Small intestine (tissue), 7 donors: ENCODE data around the gene TTC33. TPM values are rescaled to one million over a fixed set of nuclear protein-coding genes. Genes with fewer than 3 reads are reported as not detected.

Experiments used
- DNase-seq, 2 donors: peaks; one replicate each; pipeline versions ENCODE4 v3.0.0 to v3.0.0-alpha.2; 2013
- FAIRE-seq: peaks from 2 replicates; lab custom pipeline; 2012; peaks lifted over from hg19 to GRCh38; lab: Jason Lieb, UNC
- H3K27ac ChIP-seq, 3 donors: one replicate each; pipeline ENCODE4 v1.5.1; 2013; ENCODE audit warnings: low read length in 2 of 3, mild to moderate bottlenecking in 2 of 3, control low read depth in 1 of 3, inconsistent platforms in 1 of 3, low read depth in 1 of 3, moderate library complexity in 1 of 3
- H3K27me3 ChIP-seq, 3 donors: one replicate each; pipeline ENCODE4 v1.6.1; 2013; ENCODE audit warnings: low read length in 3 of 3, inconsistent platforms in 1 of 3; ENCODE audit not compliant: control insufficient read depth in 3 of 3, insufficient read depth in 3 of 3
- H3K36me3 ChIP-seq, 3 donors: one replicate each; pipeline ENCODE4 v1.6.1; 2013; ENCODE audit warnings: low read length in 3 of 3, inconsistent platforms in 1 of 3, low read depth in 1 of 3, mild to moderate bottlenecking in 1 of 3, moderate library complexity in 1 of 3; ENCODE audit not compliant: control insufficient read depth in 3 of 3, insufficient read depth in 2 of 3
- H3K4me1 ChIP-seq, 3 donors: one replicate each; pipeline ENCODE4 v1.6.1; 2013; ENCODE audit warnings: low read length in 2 of 3, inconsistent platforms in 1 of 3, low read depth in 1 of 3, mild to moderate bottlenecking in 1 of 3, moderate library complexity in 1 of 3; ENCODE audit not compliant: control insufficient read depth in 3 of 3, insufficient read depth in 2 of 3
- H3K4me3 ChIP-seq, 3 donors: one replicate each; pipeline ENCODE4 v1.5.1; 2013; ENCODE audit warnings: low read length in 3 of 3, control low read depth in 1 of 3, inconsistent platforms in 1 of 3, low read depth in 1 of 3, mild to moderate bottlenecking in 1 of 3, moderate library complexity in 1 of 3
- H3K9me3 ChIP-seq, 2 donors: one replicate each; pipeline ENCODE4 v1.6.1; 2013; ENCODE audit warnings: low read depth in 1 of 2, low read length in 1 of 2; ENCODE audit not compliant: control insufficient read depth in 2 of 2, insufficient read depth in 1 of 2
- WGBS, 3 donors: extraction: QIAGEN DNeasy Blood & Tissue Kit; methylation state at CpG; one replicate each; pipeline ENCODE4 v1.1.7; 2013; 5-methylcytosine and 5-hydroxymethylcytosine counted together
- polyA plus RNA-seq, 4 donors: library from polyadenylated mRNA; stranded (reverse) in 3 of 4; unstranded in 1 of 4; fragments of 200-250 nt in 3 of 4; fragments of 120-200 nt in 1 of 4; gene quantifications; one replicate each; pipeline versions ENCODE4 v1.2.1 to v1.2.3, GENCODE V29; 2013
- donor health status: healthy with polysubstance abuse.
- donor health status: control.
- donor health status: control.
- donor health status: Bipolar disorder and iron deficiency.
- donor health status: healthy.

Gene TTC33
- polyA plus RNA-seq, 4 donors: 8.0 to 18.1 (median 8.9) TPM

GRCh38 chr5:40623480-40624420 is 132.0 kb downstream of the TTC33 start:
- peaks cover 0 to 7% (median 0%) of the 10 kb centered on the region in 3 donors for H3K4me1 ChIP-seq
- H3K27ac ChIP-seq: peak overlapping the region in 2 of 3 donors; percentile 55 to 57
- FAIRE-seq (peak; percentile 64), DNase-seq (peak; percentile 20 to 90)
- no peaks in the 10 kb centered on the region for H3K36me3 ChIP-seq
- no peaks in the 10 kb centered on the region for H3K27me3 ChIP-seq
- H3K4me3 ChIP-seq: no peak overlapping the region
- WGBS, 3 donors: 15 to 61% (median 18%) methylated on average over 2 of the region's 2 CpGs
- peaks cover 0 to 12% of the 10 kb centered on the region in 2 donors for H3K9me3 ChIP-seq

- Histone ChIP-seq H3K27me3 (no peaks in the 10 kb centered on the region), H3K36me3 (no peaks in the 10 kb centered on the region), H3K9me3 (peaks cover 0 to 12% of the 10 kb centered on the region in 2 donors), H3K4me3 (no peak overlapping the region), H3K4me1 (peaks cover 0 to 7% (median 0%) of the 10 kb centered on the region in 3 donors), H3K27ac (peak overlapping the region in 1 of 3 donors; percentile 72)
- no peak for DNase-seq
- FAIRE-seq: no peak
- 79 to 90% (median 84%) methylated on average over 2 of the region's 2 CpGs for WGBS, 3 donors
Measured at GRCh38 chr5:40622463-40623252, 133.1 kb downstream of the TTC33 start.

- no peaks in the 10 kb centered on the region for H3K27me3 ChIP-seq
- H3K36me3 ChIP-seq: no peaks in the 10 kb centered on the region
- 50 to 71% (median 65%) methylated on average over 1 of the region's 1 CpG for WGBS, 3 donors
- H3K4me3 ChIP-seq: no peak overlapping the region
- peaks cover 0 to 6% (median 2%) of the 10 kb centered on the region in 3 donors for H3K4me1 ChIP-seq
- FAIRE-seq: no peak
- peaks cover 0 to 3% of the 10 kb centered on the region in 2 donors for H3K9me3 ChIP-seq
- no peak for DNase-seq
- no peak overlapping the region for H3K27ac ChIP-seq
Measured at GRCh38 chr5:40619421-40619820, 136.3 kb downstream of the TTC33 start.

GRCh38 chr5:40618926-40619325 is 136.8 kb downstream of the TTC33 start:
- H3K9me3 ChIP-seq: no peaks in the 10 kb centered on the region
- peaks cover 0 to 4% (median 2%) of the 10 kb centered on the region in 3 donors for H3K4me1 ChIP-seq
- no peak overlapping the region for H3K4me3 ChIP-seq
- FAIRE-seq (no peak), DNase-seq (no peak)
- H3K27ac ChIP-seq: no peak overlapping the region
- no peaks in the 10 kb centered on the region for H3K36me3 ChIP-seq
- 84 to 87% (median 85%) methylated on average over 2 of the region's 2 CpGs for WGBS, 3 donors
- H3K27me3 ChIP-seq: no peaks in the 10 kb centered on the region

GRCh38 chr5:40616781-40617180 is 139.0 kb downstream of the TTC33 start:
- H3K4me3 ChIP-seq: no peak overlapping the region
- DNase-seq (no peak), FAIRE-seq (no peak)
- H3K27me3 ChIP-seq: no peaks in the 10 kb centered on the region
- H3K27ac ChIP-seq: no peak overlapping the region
- H3K9me3 ChIP-seq: no peaks in the 10 kb centered on the region
- peaks cover 0 to 2% (median 0%) of the 10 kb centered on the region in 3 donors for H3K4me1 ChIP-seq
- no peaks in the 10 kb centered on the region for H3K36me3 ChIP-seq
- WGBS, 3 donors: 77 to 93% (median 91%) methylated on average over 5 of the region's 5 CpGs

- Histone ChIP-seq H3K27ac (peak overlapping the region in 1 of 3 donors; percentile 67), H3K27me3 (no peaks in the 10 kb centered on the region), H3K4me1 (peaks cover 0 to 2% (median 0%) of the 10 kb centered on the region in 3 donors), H3K36me3 (no peaks in the 10 kb centered on the region), H3K9me3 (no peaks in the 10 kb centered on the region), H3K4me3 (no peak overlapping the region)
- FAIRE-seq: no peak
- WGBS, 3 donors: 49 to 57% (median 53%) methylated on average over 4 of the region's 4 CpGs
- DNase-seq: peak in 1 of 2 donors; percentile 33
Measured at GRCh38 chr5:40615586-40616170, 140.1 kb downstream of the TTC33 start.

- Histone ChIP-seq H3K9me3 (no peaks in the 10 kb centered on the region), H3K27me3 (no peaks in the 10 kb centered on the region), H3K4me1 (peaks cover 0 to 2% (median 0%) of the 10 kb centered on the region in 3 donors), H3K4me3 (no peak overlapping the region), H3K27ac (peak overlapping the region in 1 of 3 donors; percentile 67), H3K36me3 (no peaks in the 10 kb centered on the region)
- DNase-seq (no peak), FAIRE-seq (no peak)
- WGBS, 3 donors: 48 to 69% (median 60%) methylated on average over 3 of the region's 3 CpGs
Measured at GRCh38 chr5:40614923-40615585, 140.7 kb downstream of the TTC33 start.
